ENCODE measurements around the gene BLMH.

BLMH gene

DNA sequence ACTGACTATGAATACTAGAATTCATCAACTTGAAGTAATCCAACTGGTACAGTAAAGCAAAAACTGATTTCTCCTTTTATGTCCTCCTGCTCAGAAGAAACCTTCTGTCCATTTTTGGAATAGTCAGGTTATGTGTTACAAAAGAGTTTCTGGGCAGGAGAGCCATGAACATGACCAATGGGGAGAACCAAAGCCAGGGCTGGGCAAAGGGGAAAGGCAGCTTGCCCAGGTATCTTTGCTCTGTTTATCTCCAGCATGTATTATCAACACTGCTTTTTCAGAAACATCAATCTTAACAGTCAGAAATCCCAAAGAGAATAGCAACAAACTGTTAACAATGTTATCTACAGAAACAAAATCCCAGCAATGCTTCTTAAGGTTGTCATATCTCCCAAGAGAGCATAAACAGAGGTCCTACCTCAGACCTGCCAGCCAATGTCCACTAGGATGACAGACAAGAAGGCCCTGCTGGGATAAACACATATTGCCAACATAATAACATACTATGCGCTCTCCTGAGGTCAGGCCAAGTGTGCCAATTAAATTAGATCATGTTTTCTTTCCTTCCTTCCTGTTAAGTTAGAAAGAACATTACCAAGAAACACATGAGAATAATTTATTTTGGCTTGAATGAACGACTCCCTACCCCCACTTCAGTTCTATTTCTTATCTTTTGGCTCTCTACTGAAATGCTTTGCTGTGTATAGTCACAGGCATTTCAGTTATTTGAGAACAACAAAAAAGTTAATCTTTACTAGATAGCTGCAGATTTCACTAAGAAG, 28.0 kb downstream of the BLMH start:
- H3K4me3 ChIP-seq (ENCODE audit: low read length): no peak overlapping the region
- DNase-seq (ENCODE audit: low read depth, low spot score): no peak

DNA sequence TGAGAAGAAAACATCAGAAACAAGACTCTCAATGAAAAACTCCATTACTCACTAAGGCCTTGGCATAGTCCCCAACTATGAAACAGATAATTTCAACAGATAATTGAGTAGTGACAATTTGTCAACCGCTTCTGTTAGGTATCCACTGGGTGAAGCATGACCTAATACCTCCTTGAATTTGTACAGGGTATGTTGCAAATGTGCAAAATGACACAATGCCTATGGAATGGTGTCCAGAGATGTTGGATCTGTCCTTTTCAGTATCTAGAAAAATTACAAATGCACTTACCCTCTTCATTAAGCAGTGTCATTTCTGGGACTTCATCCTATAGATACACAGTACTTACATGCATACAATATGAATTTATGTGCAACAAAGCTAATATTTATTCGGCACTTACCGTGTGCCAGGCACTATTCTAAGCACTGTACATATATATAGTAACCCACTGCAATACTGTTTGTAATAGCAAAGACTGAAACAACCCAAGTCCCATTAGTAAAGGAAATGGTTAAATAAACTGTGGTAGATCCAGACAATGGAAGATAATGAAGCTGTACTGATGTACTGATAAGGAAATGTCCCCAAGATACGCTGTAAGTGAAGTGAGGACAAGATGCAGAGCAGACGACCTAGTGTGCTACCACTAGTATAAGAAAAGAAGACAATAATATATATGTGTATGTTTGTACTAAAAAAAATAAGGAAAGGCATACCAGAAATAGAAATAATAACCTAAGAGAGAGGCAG, 34.8 kb downstream of the BLMH start:
- DNase-seq (ENCODE audit: low read depth, low spot score): no peak
- H3K4me3 ChIP-seq (ENCODE audit: low read length): no peak overlapping the region

DNA sequence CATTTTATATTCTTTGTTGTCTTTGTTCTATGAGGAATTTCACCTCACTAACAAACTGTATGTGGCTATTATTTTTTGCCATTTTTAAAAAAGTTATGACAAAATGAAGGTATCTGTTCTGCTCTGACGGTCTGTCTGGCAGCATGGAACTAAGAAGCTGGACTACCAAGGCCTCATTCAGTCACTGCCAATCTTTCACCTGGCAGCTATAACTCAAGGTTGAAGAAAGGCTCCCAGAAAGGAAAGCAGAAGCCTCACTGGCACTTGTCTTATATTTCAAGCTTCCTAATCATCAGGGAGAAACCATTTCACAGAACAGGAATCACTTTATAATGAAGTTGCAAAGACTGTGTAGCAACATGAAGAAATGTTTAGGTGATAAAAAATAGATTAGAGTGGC, 37.6 kb downstream of the BLMH start:
- no peak overlapping the region for H3K4me3 ChIP-seq (ENCODE audit: low read length)
- DNase-seq (ENCODE audit: low read depth, low spot score): no peak

DNA sequence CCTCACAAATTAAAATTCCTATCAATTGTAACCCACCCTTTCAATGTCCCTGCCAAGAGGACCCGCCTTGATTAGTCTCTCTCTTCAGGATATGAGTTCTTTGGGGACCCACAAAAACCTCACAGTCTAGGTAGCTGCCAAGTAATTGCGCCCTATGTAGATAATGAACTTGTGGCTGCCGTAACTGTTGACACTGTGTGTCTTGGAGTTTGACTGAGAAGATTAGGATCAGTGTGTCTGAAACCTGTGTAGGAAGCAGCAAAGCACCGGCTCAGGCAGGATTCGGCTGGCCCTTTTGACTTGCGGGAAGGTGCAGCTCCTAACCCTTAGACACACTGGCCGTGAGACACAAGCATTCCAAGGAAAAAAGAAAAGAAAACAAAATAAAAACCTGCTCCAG, 38.4 kb downstream of the BLMH start:
- DNase-seq (ENCODE audit: low read depth, low spot score): no peak
- H3K4me3 ChIP-seq (ENCODE audit: low read length): no peak overlapping the region

DNA sequence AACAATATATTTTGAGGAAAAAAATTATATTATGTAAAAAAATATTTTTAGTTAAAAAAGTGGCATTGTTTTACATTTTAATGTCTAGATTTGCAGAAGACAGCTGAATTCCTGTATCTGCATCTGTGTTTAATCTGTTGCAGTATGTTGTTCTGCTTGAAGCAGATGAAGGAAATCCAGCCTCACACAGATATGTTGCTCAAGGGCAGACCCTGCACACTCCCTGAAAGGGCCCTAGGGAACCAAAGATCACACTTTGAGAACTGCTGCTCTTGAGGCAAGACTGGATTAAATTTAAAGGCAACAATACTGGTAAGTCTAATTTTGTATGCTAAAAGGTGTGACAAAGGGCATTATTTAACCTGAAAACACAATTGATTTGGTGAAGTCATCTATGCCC, 39.8 kb downstream of the BLMH start:
- DNase-seq (ENCODE audit: low read depth, low spot score): no peak
- no peak overlapping the region for H3K4me3 ChIP-seq (ENCODE audit: low read length)

DNA sequence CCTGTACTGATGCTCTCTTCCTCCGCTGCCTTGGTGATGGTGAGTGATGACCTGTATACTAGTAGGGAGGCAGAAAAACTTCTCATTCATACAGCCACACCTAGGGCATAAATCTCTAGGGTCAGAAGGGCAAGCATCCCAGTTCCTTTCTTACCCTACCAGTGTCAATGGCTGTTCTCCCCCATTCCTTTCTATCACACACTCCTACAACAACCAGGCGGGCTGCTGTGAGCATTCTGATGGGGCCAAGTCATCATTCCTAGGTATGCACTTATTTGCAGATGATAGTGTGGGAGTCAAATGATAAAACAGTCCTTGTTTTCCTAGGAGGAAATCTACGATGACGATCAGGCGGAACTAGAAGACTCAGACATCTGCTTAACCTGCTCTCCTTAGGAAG, 42.3 kb downstream of the BLMH start:
- DNase-seq (ENCODE audit: low read depth, low spot score): no peak
- no peak overlapping the region for H3K4me3 ChIP-seq (ENCODE audit: low read length)

DNA sequence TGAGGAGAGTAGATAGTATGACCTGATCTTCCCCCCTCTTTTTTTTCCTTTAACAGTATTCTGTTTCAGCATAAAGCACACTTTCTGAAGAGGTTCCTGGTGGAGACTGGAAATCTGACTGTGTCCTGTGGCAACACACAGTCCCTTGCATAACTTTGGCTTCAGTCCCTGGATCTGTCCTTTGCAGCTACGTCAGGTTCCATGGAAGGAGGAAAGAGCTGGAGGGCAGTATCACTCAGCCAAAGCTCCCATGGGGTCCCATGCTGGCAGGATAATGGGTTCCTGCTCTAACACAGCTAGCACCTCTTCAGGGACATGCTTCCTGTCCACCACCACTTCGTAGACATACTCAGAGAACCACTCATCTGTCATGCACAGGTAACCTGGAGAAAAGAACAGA, 43.0 kb downstream of the BLMH start:
- H3K4me3 ChIP-seq (ENCODE audit: low read length): no peak overlapping the region
- no peak for DNase-seq (ENCODE audit: low read depth, low spot score)

DNA sequence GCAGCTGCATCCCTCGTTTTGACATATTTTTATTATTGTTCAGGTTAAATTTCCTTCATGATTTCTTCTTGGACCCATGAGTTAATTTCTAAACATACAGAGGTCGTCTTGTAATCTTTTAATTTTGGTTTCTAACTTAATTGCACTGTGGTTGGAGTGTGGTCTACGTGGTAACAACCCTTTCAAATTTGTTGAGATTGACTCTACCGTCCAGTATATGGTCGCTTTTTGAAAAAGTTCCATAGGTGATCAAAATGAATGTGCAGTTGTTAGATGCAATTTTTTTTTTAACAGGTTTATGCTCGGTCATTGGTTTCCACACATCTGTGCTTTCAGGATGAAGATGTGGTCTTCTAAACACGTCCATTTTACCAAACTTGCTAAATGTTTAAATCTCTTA, 45.3 kb downstream of the BLMH start:
- H3K4me3 ChIP-seq (ENCODE audit: low read length): no peak overlapping the region
- DNase-seq (ENCODE audit: low read depth, low spot score): no peak

DNA sequence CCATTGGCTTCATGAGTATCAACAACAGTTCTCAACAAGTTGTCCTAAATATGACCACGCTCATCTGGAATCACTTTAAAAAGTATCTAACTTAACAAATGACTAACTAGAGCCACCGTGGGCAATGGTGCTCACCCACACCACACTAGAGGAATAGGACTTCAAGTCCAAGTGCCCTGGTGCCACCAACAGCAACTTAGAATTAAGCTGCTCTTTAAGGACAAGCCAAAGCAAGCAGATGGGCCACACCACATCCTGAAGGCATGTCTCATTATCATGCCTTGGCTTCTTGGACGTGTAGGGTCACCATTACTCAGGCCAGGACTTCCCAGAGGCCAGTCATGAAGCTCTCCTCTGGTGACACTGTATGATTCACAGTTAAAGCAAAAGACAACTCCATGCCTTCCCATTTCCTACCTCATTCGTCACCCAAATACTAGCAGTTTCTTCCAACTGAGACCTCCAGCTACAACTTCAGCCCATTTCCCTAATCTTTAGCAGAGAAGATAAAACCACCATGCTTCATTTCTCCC, 46.8 kb downstream of the BLMH start:
- no peak for DNase-seq (ENCODE audit: low read depth, low spot score)
- no peak overlapping the region for H3K4me3 ChIP-seq (ENCODE audit: low read length)

DNA sequence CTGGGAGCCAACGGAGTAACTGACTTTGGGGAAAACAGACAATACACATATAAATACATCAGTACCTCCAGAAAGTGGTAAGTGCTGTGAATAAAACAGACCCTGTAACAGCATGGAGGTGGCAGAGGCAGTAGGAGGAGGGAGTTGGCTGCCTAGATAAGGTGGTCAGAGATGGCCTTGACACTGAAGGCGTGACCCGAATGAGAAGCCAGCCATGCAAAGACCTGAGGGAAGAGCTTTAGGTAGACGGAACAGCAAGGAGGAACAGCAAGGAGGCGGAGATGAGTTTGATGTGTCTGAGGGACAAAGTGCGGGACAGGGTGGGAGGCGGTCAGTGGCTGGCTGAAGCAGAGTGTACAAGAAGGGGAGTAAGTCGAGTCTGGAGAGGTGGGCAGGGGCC, 48.2 kb downstream of the BLMH start:
- H3K4me3 ChIP-seq (ENCODE audit: low read length): no peak overlapping the region
- no peak for DNase-seq (ENCODE audit: low read depth, low spot score)

DNA sequence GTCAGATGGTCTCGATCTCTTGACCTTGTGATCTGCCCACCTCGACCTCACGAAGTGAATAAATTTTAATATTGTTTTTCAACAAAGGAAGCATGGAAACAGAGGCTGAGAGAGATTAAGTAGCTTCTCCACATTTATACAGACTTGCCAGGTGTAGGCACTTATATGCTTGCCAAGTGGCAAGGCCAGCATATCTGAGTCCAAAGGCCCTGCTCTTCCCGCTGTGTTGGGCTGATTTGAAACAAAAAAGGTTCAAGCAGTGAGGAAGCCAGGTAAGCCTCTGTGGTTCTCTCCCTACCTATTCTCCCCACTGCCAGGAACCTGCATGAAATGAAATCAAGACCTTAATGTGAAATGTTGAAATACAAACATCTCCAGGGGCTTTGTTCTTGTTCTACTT, 48.7 kb downstream of the BLMH start:
- H3K4me3 ChIP-seq (ENCODE audit: low read length): no peak overlapping the region

DNA sequence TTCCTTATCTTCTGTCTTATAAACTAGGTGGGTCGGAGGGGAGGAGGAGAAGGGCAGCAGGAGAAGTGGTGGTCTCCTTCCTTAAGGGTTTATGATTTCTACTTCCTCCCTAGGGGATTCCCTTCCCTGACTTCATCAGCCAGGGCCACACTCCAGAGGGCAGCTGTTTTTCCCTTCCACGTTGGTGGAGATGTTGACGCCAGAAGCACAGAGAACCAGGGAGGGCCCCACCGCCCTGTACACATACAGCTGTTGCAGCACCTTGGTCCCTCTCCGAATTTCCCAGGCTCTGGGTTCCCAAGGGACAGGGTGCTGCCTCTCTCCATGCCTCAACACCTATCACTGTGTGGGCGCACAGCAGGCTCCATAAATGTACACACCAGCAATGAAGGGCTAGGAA, 50.7 kb downstream of the BLMH start:
- DNase-seq (ENCODE audit: low read depth, low spot score): no peak
- no peak overlapping the region for H3K4me3 ChIP-seq (ENCODE audit: low read length)

More for the DNA sequence above, 48.7 kb downstream of the BLMH start:
- DNase-seq (ENCODE audit: low read depth, low spot score): no peak

DNA sequence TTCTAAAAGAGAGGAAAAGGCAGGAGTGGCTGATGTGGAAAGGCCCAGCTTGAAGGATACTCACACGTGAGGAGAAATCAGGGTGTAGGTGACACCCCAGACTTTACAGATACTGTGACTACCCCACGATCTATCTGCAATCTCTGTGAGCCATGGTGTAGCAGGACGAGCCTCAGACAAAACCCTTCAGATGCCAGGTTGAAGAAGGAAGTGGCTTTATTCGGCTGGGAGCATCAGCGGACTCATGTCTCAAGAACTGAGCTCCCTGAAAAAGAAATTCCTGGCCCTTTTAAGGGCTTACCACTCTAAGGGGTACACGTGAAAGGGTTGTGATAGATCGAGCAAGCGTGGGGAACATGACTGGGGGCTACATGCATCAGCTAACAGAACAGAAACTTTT, 51.6 kb downstream of the BLMH start:
- H3K4me3 ChIP-seq (ENCODE audit: low read length): no peak overlapping the region
- DNase-seq (ENCODE audit: low read depth, low spot score): no peak

DNA sequence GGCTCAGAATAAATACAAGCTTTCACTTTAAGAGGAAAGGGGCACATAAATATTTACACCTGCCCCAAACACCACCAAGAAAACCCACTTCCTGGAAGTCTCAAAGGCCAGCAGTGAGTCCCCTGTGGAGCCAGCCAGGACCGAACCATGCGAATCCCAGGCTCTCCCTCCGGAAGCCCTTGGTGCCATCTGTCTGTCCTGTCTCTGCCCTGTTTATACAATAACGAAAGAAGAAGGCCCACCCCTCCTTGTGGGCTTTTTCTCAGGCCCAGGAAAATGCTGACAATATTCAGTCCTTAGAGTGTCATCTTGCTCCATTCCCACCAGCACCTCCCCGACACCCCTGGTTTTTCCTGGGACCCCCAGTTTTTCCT, 52.7 kb downstream of the BLMH start:
- DNase-seq (ENCODE audit: low read depth, low spot score): no peak
- no peak overlapping the region for H3K4me3 ChIP-seq (ENCODE audit: low read length)

DNA sequence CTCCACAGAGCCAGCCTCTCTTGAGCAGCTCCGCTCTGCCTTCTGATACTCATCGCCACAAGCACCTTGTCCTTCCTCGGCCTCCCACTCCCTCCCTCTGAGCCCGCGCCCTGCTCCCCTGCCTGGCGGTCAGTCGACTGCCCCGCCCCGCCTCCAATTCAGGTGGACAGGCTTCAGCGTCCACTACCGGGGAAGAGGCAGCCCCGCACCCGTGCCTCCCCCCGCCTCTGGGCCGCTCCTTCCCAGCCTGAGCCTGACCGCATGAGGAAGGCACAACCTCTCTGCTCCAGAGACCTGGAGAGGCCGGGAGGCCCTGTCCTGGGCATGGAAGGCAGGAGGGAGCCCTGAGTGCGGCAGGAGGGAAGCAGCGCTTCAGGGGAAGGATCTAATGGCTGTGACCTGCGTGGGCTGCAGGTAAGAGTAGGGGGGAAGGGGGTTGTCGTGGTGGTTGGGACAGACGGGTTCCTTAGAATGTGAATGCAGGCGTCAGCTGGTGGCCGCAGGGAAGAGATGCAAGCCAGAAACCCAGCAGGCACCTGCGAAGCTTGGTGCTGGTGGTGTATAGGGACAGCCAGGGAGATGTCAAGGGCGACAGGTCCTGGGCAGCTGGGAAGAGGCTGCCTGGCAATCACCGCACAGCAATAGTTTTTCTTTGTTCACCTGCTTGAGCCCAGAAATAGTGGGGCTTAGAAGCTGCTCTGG, 53.2 kb downstream of the BLMH start:
- H3K4me3 ChIP-seq (ENCODE audit: low read length): no peak overlapping the region
- DNase-seq (ENCODE audit: low read depth, low spot score): no peak

DNA sequence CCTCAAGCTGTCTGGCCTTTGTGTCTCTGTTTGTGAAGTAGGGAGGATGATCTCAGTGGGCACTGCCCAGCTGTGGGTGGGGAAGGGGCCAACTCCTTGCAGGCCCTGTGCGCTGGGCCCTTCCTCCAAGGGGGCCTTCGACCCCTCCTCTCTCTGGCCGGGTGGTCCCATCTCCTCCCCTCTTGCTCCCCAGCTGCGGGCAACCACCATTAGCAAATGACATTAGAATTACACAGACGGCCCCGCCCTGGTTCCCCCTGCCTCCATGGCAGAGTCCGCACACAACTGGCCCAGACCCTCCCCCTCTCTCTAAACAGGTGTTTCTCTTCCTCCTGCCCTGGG, 53.8 kb downstream of the BLMH start:
- H3K4me3 ChIP-seq (ENCODE audit: low read length): no peak overlapping the region
- DNase-seq (ENCODE audit: low read depth, low spot score): no peak

DNA sequence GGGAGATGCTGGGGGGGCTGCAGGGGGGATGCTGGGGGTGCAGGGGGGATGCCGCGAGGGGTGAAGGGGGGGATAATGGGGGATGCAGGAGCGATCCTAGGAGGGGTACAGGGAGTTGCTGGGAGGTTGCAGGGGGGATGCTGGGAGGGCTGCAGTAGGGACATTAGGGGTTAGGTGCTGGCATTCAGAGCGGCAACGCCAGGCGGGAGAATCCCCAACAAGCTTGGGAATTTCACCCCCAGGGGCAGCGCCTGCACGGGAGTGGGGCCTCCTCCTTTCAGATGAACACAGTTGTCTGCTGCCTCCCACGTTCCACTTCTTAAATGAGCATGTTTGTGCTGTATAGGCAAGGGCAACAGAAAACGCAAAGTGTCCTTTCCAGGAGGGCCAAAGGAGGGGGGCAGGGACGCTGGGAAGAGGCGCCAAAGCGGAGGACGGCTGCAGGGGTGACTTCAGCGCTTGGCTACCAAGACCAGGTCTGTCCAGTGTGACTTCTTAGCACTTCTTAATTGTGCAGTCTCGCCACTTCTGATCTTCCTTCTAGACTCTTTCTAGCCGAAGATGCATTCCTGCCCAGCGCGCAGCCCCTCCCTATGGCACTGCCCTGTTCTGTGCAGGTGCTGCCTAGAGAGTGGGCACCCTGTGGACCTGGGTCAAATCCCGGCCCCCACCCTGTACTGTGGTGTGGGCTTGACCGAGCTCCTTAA, 54.3 kb downstream of the BLMH start:
- DNase-seq (ENCODE audit: low read depth, low spot score): no peak
- H3K4me3 ChIP-seq (ENCODE audit: low read length): no peak overlapping the region

DNA sequence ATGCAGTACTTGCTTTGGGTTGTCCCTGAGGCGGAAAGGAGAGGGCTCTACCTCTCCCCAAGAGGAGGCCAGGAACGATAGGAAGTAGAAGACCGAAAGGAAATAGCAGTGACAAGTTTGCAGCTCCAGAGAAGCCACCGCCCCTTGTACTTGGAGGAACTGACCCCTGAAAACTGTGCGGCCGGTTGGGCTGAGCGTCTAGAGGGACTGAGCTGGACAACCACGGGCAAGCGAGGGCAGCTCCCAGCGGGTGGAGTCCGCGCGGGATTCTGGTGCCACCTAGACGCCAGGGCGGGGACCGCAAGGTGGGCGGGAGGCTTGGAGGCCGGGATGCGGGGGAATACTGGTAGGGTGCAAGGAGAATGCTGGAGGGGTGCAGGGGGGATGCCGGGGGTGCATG, 55.0 kb downstream of the BLMH start:
- no peak for DNase-seq (ENCODE audit: low read depth, low spot score)
- no peak overlapping the region for H3K4me3 ChIP-seq (ENCODE audit: low read length)

DNA sequence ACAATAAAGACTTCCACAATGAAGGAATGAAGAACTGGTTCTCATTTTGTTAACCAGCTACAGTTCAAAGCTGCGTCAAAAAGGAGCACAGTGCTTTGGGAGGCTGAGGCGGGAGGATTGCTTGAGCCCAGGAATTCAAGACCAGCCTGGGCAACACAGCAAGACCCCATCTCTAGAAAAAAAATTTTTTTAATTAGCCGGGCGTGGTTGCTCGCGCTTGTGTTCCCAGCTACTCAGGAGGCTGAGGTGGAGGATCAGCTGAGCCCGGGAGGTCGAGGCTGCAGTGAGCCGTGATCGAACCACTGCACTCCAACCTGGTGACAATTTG, 55.5 kb downstream of the BLMH start:
- H3K4me3 ChIP-seq (ENCODE audit: low read length): no peak overlapping the region; the same call in 1 of the 2 replicates
- DNase-seq (ENCODE audit: low read depth, low spot score): no peak
